Activated CD8-positive, alpha-beta memory T cell treated with anti-CD3 and anti-CD28 coated beads, Interleukin-2, amount 50 U/mL, for 24 hours (primary cell): ENCODE measurements around the gene TUBA4A.
"Not testable (repeated sequence)": the region's sequence is repeated elsewhere in the genome, so short reads cannot be mapped to it uniquely, and the experiment has no call there.

Experiments used
- DNase-seq: peaks from one replicate; pipeline ENCODE4 v3.0.0-alpha.2; 2020; ENCODE audit errors: extremely low read depth

TUBA4A gene

DNA sequence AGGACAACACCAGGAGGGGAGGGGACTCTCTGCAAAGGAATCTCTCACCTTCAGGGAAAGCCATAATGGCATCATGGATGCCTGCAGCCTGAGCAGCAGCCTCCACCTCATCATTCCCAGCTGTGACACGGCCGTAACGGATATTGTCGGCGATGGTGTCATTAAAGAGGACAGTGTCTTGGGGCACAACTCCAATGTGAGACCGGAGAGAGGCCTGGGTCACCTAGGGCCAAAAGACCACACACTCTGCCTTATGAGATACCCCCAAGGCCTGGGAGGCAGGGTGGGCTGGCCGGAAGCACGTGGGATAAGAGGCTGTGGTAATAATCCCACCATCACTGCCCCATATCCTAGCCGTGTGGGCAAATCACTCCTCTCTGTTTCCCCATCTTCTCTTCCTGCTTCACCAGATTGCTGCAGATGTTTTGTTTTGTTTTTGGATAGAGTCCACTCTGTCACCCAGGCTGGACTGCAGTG is 42.8 kb downstream of the TUBA4A start:
- no peak for DNase-seq

DNA sequence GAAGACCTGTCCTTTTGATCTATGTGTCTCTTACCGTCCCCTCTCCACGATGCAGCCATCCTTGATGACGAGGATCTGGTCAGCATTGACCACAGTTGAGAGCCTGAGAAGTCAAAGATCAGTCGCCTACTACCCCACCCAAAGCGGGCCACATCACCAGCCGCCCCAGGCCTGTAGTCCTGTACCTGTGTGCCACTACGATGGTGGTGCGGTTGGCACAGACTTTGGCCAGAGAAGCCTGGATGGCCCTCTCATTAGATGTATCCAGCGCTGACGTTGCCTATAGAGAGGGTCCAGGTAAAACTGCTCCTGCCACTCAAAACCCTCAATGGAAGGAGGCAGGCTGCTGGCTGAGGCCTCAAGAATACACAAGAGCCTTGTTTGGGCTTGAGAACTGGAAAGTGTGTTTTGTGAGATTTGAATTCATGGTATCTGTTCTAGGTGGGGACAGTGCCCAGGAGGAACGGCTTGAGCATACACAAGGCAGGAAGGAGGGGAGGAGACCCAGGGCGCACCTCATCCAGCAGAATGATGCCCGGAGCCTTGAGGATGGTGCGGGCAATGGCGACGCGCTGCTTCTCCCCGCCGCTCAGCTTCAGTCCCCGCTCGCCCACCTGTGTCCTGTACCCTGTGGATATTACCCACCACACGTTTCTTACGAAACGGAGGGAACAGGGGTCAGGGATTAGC is 43.4 kb downstream of the TUBA4A start:
- DNase-seq, result no peak

DNA sequence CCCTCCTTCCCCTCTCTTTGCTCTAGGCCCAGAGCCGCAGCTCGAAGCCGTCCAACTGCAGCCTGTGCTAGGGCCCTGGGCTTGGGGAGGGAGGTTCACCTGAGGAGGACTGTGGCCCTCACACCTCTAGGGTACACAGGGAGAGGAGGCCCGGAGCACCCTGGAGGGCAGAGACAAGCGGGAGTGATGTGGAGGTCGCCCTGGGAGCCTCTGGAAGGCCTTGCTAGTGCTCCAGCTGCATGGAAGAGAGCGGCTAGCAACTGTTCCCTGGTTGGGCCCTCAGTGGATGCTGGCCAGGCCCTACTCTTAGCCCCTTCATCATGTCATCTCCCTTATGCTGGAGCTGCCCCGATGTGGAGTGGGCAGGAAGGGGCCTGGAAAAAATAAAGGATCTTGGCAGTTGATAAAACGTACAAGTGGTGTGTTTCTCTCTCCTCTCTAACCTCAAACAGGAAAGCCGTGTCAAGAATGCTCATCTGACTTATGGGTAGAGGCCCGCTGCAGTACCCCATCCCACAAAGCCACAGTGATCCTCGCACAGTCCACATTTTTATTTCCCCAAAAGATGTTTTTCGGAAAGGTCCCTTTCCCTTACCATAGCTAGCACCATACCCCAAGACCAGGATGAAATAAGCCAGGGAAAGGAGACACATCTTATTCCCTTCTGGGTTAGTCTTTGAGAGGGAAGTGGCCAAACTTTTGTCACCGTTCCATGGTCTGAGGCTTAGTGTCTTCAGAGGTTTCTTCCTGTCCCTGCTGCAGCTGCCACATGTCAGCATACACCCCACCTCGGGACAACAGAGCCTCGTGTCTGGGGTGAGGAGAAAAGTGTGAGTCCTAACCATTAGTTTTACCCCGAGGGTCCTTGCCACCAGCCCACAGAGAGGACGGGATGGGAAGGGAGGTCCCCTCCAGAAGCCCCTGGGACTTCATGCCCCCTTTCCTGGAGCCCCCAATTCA is 44.2 kb downstream of the TUBA4A start:
- no peak for DNase-seq

DNA sequence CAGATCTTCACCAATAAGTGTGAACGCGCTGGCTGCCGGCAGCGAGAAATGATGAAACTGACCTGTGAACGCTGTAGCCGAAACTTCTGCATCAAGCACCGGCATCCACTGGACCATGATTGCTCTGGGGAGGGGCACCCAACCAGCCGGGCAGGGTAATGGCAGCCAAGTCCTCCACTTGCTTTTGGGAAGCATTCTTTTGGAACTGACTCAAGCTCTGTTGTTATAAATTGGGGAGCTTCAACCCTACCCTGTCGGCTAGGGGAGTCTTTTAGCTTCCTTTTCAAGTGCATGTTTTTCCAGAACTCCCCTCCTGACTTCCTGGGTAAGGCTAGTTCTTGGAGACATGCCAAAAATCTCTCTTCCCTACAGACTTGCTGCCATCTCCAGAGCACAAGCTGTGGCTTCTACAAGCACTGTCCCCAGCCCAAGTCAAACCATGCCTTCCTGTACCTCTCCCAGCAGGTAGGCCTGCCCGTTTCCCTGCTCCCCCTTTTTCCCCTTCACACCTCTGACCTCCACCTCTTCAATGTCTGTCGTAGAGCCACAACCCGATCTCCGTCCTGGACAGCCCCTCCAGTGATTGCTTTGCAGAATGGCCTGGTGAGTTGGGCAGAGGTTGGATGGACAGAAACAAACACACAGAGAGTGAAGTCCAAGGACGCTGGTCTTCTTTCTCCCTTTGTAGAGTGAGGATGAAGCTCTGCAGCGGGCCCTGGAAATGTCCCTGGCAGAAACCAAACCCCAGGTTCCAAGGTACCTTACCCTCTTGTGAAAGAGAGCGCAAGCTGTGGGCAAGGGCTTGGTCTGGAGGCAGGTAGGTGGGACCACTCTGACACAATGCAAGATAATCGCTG is 45.6 kb downstream of the TUBA4A start:
- DNase-seq, result no peak

DNA sequence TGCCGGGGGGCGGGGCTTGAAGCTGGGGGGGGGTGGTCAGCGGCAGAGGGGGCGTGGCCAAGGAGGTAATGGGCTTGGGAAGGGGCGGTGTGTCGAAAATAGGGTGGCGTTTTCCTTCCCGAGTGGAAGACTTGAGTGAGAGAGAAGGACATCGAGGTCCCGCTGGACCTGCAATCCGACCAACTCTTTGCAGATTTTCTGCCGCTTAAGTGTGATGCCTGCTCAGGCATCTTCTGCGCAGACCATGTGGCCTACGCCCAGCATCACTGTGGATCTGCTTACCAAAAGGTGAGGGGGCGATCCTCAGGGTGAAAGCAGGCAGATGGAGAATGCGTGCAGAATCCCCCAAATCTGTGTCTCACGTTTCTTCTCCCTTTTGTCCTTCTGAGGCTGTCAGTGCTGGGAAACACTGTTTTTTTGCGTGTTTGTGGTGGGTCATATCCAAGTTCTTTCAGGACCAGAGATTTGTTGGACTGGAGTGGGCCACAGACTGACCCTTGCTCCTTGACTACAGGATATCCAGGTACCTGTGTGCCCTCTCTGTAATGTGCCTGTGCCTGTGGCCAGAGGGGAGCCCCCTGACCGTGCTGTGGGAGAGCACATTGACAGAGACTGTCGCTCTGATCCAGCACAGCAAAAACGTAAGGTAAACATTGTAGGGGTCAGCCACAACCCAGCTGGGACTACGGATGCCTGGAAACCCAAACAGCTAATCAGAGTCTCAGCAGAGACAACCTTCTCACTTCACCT is 46.4 kb downstream of the TUBA4A start:
- DNase-seq, result no peak

DNA sequence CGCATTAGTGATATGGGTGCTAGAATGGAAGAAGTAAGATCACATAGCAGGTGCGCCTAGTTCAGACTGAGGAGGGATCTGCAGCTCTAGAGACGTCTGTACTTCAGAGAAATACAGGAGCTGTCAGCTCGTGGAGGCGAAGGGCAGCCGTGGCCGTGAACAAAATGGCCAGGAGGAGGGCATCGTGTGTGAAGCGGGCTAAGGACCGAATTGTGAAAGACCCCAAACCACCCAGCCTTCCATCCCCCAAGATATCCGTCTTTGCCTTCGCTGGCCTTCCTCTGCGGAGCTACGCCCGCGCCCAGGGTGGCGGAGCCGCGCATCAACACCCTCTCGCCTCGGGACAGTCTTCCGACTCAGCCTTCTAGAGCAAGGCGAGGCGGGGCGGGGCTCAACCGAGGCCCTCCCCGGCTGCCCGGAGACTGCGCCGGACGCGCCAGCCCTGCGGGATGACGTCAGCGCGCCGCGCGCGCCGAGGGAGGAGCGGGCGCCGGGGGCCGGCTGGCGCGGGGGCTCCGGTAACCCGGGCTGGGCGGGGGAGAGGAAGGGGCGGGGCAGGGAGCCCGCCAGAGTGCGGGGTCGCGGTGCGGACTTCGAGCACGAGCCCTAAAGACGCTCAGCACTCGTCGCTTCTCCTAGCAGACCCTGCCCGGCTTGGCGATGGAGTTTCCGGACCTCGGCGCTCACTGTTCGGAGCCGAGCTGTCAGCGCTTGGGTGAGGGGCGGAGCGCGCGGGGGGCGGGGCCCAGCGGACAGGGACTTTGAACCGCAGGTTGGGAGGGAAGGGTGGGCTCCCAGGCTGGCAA is 47.2 kb downstream of the TUBA4A start, which contains the start of gene ZFAND2B:
ZFAND2B (plus strand) TSS at position 455 of the 806 bp plus-strand sequence; CDS start at position 661, 206 bp downstream.
- peak; percentile 75 for DNase-seq

DNA sequence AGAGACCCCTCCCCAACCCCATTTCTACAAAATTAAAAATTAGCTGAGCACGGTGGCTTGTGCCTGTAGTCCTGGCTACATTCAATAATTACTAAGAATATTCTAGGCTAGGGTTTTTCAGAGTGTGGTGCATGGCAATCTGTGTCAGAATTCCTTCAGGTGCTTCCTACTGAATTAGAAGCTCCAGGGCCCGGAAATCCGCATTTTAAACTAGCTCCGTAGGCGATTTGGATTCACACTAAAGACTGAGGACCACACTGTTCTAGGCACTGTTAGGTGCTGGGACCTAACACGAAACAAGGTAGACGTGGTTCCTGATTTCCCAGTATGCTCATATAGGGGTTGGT is 47.8 kb downstream of the TUBA4A start:
- no peak for DNase-seq

DNA sequence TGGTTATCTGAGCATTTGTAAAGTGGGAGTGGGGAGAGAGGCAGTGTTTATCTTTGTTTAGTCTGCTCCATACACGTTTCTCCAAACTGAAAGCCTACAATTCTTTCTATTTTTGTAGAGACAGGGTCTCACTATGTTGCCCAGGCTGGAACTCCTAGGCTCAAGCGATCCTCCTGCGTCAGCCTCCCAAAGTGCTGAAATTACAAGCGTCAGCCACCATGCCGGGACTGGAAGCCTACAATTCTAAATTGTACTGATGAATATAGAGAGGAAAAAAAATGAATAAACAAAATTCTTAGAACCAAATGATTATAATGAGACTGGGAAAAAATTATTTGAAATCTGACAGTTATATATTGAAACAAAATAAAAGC is 48.6 kb downstream of the TUBA4A start:
- no peak for DNase-seq

DNA sequence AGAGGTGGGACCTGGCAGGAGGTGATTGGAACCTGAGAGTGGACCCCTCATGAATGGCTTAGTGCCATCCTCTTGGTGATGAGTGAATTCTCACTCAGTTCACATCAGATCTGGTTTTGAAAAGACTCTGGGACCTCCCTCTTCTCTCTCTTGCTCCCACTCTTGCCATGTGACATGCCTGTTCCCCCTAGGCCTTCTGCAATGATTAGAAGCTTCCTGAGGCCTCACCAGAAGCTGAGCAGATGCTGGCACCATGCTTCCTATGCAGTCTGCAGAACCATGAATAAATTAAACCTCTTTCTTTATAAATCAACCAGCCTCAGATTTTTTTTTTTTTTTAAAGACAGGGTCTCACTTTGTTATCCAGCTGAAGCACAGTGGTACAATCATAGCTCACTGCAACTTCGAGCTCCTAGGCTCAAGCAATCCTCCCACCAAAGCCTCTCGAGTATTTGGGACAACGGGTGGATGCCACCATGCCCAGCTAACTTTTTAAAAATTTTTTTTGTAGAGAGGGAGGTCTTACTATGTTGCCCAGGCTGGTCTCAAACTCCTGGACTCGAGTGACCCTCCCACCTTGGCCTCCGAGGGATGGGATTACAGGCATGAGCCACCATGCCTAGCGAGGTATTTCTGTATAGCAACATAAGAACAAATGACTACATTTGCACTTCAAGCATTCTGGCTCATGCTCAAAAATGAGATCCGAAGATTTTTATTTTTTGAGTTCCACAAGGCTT is 49.1 kb downstream of the TUBA4A start:
- no peak for DNase-seq

DNA sequence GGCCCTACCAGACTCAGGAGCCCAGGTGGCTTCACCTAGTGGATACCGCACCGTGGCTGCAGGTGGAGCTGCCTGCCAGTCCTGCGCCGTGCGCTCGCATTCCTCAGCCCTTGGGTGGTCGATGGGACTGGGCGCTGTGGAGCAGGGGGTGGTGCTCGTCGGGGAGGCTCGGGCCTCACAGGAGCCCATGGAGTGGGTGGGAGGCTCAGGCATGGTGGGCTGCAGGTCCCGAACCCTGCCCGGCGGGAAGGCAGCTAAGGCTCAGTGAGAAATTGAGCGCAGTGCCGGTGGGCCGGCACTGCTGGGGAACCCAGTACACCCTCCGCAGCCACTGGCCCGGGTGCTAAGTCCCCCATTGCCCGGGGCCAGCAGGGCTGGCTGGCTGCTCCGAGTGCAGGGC is 52.4 kb downstream of the TUBA4A start:
- DNase-seq, result not testable (repeated sequence)

DNA sequence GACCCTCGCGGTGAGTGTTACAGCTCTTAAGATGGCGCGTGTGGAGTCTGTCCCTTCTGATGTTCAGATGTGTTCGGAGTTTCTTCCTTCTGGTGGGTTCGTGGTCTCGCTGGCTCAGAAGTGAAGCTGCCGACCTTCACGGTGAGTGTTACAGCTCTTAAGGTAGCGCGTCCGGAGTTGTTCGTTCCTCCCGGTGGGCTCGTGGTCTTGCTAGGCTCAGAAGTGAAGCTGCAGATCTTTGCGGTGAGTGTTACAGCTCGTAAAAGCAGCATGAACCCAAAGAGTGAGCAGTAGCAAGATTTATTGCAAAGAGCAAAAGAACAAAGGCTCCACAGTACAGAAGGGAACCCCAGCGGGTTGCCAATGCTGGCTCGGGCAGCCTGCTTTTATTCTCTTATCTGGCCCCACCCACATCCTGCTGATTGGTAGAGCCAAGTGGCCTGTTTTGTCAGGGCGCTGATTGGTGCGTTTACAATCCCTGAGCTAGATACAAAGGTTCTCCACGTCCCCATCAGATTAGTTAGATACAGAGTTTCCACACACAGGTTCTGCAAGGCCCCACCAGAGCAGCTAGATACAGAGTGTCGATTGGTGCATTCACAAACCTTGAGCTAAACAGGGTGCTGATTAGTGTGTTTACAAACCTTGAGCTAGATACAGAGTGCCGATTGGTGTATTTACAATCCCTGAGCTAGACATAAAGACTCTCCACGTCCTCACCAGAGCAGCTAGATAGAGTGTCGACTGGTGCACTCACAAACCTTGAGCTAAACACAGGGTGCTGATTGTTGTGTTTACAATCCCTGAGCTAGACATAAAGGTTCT is 53.0 kb downstream of the TUBA4A start:
- not testable (repeated sequence) for DNase-seq
